ENCODE measurements around the gene MGST2. TPM values are rescaled to one million over a fixed set of nuclear protein-coding genes. Genes with fewer than 3 reads are reported as not detected.

The MGST2 gene
- total RNA-seq, 1 donor, result 3.6 TPM

DNA sequence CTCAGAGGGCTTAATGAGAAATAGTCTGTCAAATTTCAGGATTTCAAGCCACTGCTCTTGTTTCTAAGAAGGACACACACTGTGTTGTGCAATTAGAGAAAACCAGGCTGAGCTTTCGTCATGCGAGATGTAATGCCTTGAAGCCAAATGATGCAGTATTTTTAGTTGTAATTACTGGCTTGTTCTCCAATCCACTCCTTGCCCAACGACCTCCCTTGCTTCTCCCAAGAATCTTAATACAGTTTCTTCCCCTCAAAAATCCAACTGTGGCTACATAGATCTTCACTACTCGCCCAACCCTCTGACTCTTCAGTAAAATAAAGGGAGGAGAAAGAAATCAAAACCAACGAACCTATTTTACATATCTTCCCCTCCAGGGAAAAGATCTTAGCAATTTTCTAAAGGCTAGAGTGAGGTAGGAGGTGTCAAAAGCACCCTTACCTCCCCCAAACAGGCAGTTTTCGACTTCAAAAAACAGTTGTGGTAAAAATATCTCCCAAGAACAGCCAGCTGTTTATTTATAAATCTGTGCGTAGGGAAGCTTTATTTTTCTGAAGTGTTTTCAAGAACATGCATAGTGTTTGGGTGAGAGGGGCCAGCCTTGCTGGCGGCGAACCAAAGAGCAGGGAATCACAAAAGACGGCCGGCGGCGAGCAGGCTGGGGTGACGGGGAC is 68.7 kb downstream of the MGST2 start:
- DNase-seq (ENCODE audit: low read depth), result peak; percentile 75
- TF ChIP-seq, protein P1, sequence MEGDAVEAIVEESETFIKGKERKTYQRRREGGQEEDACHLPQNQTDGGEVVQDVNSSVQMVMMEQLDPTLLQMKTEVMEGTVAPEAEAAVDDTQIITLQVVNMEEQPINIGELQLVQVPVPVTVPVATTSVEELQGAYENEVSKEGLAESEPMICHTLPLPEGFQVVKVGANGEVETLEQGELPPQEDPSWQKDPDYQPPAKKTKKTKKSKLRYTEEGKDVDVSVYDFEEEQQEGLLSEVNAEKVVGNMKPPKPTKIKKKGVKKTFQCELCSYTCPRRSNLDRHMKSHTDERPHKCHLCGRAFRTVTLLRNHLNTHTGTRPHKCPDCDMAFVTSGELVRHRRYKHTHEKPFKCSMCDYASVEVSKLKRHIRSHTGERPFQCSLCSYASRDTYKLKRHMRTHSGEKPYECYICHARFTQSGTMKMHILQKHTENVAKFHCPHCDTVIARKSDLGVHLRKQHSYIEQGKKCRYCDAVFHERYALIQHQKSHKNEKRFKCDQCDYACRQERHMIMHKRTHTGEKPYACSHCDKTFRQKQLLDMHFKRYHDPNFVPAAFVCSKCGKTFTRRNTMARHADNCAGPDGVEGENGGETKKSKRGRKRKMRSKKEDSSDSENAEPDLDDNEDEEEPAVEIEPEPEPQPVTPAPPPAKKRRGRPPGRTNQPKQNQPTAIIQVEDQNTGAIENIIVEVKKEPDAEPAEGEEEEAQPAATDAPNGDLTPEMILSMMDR (IDR thresholded peaks at IDR 0.05; ENCODE audit: insufficient read depth, low read length), result no peak
- H3K4me3 ChIP-seq (ENCODE audit: low read depth, low read length), result peak overlapping the region; percentile 65

DNA sequence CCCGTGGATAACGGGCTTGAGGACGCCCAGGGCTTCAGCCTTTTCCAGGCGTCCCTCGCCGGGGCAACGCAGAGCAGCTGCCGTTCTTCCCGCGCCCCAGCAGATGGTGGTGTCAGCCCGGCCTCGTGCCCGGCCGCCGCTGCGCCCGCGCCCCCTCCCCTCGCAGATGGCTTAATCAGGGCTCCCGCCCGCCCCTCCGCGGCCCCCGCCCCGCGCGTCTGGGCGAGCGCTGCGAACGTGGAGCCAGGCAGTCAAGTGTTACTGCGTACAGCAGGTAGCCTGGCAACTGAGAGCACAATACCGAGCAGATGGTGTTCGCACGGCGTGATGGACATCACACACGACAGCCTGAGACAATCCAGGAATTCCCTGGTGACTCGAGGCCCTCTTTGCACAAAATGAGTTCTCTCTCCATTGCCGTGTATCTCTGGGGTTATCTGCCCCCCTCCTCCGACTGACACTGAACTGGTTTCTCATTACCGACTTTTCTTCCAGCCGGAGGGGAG is 69.3 kb downstream of the MGST2 start:
- DNase-seq (ENCODE audit: low read depth), result peak; percentile 62
- TF ChIP-seq, protein P1 (IDR thresholded peaks at IDR 0.05; ENCODE audit: insufficient read depth, low read length), result peak; percentile 61
- H3K4me3 ChIP-seq (ENCODE audit: low read depth, low read length), result peak overlapping the region; percentile 65

DNA sequence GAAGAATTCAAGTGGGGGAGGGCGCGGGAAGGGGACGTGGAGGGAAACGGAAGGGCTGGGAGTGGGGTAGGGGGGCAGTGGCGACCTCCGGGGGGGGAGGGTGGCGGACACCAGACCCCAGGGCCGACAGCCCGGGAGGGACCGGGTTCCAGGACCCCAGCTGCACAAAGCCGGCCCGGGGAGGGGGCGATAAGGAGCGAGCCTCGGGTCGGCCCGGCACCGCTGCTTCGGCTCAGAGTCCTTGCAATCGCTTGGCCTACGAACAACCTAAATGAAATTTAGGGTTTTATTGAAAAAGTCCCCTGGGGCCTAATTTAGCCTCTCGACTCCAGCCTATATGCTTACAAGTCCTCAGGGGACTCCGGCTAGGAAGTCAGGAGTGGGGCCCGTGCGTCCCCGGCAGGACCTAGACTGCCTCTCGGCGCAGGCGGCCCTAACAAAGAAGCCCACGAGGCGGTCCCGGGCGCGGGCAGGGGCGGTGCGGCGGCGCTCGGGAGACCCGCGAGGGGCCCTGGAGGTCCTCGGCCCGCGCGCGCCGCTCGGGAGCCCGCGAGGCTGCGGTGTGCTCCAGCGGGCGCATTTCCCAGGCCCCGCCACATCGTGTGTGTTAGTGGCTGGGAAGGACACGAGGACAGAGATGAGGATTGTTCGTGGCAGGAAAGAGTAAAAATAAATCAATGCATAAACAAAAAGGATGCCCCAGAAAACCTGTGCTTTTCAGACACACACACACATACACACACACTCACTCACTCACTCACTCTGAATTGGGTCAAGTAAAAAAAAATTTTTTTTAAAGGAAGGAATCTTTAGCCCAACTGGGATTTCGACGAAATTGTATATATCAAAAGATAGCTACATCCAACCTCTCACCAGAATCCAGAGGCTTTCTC is 70.0 kb downstream of the MGST2 start:
- TF ChIP-seq, protein P1 (IDR thresholded peaks at IDR 0.05; ENCODE audit: insufficient read depth, low read length), result no peak
- peak; percentile 7 for DNase-seq (ENCODE audit: low read depth)
- H3K4me3 ChIP-seq (ENCODE audit: low read depth, low read length), result peak overlapping the region; percentile 65

DNA sequence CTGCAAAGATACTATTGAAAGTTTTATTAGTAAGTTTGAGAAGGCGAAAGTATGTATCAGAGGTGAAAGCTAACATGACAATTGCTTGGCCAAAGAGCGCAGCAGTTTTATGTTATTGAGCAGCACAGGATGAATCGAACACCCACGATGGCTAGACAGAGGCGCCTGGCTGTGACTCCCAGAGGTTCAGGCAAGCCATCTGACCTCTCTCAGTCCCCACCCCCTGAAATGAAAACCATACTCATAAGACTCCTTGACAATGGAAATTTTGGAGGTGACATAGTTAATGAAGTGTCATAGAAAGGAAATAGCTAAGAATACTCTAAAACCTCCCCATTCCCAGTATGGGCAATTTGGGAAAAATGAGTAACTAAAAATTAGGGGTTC is 70.6 kb downstream of the MGST2 start:
- TF ChIP-seq, protein P1 (IDR thresholded peaks at IDR 0.05; ENCODE audit: insufficient read depth, low read length), result no peak
- DNase-seq (ENCODE audit: low read depth), result no peak
- H3K4me3 ChIP-seq (ENCODE audit: low read depth, low read length), result no peak overlapping the region

DNA sequence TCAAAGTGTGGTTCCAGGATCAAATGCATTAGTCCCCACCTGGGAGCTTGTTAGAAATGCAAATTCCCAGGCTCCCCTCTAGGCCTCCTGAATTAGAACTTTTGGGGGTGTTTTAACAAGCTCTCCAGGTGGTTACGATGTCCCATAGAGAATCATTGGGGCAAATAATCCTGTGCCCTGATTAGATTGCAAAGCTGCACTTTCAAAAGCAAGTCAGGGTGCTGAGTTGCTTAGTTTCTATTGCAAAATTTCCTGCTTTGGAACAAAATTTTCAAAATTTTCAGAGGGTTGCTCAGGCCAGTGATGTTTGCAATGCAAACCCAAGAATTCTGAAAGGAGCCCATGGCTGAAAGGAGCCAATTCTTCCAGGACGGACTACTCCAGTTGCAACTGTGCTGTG is 71.0 kb downstream of the MGST2 start:
- TF ChIP-seq, protein P1 (IDR thresholded peaks at IDR 0.05; ENCODE audit: insufficient read depth, low read length), result no peak
- no peak overlapping the region for H3K4me3 ChIP-seq (ENCODE audit: low read depth, low read length)
- DNase-seq (ENCODE audit: low read depth), result peak; percentile 8

DNA sequence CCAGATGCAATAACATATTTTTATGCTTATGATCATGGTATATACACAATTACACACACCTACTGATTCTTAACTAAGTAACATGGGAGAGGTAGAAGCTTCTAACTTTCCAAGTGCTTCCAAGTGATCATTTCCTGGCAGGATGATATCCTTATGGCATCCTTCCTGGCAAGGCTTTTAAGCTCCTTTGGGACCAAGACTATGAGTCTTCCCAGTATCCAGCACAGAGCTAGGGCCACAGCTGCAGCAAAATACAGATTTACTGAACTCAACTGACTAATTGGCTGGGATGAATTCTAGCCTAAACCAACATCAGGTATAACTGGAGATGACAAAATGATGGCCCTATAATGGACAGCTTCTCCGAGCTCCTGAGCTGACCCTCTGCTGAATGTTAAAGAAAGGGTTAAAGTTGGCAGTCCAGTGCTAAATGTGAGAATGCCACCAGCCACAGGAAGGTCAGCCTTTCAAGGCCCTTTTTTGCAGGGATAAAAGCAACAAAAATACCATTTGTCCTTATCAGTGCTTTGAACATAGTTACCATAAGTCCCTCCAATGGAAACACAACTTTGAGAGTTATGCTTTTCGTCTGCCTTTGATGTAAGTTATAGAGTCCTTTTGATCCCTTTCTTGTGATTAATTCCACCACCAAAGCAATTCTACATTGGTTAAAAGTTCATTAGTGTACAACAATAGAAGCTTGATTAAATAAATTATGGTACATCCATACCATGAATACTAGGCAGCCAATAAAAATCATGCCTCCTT is 73.4 kb downstream of the MGST2 start:
- peak; percentile 25 for DNase-seq (ENCODE audit: low read depth)
- TF ChIP-seq, protein P1 (IDR thresholded peaks at IDR 0.05; ENCODE audit: insufficient read depth, low read length), result no peak
- H3K4me3 ChIP-seq (ENCODE audit: low read depth, low read length), result no peak overlapping the region
